Brain pericyte (primary cell): ENCODE results near the gene DRC1.

Source experiments
- DNase-seq: peaks from one replicate; pipeline ENCODE4 v3.0.0-alpha.2; 2012; ENCODE audit warnings: low read depth, low spot score

The DRC1 gene

DNA sequence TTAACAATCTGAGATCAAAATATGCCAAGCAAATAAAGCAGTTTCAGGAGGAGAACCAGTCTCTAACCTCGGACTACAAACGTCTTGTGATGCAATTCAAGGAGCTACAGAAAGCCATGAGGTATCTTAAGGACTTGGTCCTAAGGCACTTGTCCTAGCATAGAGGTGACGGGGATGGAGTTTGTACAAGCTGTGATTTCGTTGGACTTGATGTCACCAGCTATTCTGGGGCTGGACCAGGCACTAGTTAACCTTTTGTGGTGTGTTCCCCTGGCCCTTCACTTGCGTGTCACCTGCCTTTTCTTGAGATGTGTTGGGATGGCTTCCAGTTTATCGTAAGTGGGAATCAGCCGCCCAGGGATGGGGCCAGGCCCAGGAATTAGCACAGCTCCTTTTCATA is 42.5 kb downstream of the DRC1 start:
- DNase-seq = no peak

DNA sequence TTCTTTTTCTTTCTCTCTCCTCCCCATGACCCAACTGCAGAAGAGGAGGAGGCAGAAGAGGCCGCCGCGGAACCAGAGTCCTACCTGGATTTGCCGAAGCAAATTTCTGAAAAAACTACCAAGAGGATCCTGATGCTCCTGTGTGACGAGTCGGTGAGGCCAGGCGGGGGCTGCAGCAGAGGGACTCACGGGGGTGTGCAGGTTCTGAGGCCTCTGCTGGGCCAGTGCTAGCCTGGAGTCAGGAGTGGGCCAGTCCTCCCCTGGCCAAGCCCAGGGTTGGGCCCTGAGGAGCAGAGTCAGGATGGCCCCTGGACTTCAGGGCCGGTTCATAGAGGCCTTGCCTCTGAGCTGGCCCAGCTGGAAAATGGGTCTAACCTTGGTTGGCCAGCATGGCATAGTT is 46.9 kb downstream of the DRC1 start:
- no peak for DNase-seq

DNA sequence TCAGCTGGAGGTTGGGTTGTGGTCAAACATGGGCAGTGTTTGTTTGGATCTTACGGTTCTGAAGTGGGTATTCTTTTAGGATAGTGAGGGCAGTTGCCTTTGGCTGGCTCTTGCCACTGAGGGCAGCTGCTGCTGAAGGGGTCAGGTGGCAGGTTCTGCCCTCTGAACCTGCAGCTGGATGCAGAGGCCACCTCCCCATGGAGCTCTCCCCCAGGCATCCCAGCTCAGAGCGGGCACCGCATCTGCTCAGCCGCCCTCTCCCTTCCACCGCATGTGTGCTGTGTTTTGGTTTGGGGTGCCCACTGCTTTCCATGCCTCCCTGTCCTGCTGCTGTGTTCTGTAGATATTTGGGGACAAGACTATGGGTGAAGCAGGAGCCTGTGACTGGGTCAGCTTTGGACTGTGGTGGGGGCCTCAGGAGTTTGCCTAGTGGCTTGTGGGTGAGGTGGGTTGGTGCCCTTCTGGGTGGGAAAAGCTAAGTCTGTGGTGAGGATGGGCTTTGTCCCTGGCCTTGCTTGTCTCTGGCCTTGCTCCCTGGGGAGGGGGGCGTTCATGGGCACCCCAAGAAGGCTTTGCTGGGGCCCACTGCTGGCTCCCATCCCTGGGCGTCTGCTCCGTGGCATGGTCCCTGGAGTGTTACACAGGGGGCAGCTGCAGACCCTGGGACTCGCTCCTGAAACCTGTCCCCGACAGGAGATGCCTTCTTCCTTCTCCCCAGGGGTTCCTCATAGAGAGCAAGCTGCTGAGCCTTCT is 47.7 kb downstream of the DRC1 start:
- no peak for DNase-seq

DNA sequence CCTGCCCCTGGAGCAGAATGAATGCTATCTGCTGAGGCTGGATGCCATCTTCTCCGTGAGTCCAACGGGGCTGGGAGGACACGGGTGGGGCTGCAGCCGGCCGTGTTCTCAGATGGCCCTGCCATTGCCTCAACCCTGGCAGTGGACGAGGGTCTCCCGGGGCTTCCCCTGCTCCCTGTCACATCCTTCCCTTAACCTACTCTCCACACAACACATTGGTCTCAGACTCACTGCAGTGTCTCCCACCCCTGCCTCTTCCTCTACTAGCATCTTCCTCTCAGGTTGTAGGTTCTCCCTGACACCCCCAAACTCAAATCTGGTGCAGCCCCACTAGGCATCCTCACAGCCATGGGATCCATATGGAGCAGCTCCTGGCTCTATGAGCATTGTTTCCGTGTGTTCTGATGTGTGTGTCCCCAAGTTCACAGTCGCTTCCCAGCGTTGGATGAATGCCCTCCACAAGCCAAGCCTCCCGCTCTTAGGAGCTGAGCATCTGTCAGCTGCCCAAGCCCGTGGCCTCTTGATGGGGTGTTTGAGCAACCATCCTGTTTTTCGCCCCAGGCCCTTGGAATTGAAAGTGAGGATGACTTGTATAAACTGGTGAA is 48.4 kb downstream of the DRC1 start:
- DNase-seq = no peak

DNA sequence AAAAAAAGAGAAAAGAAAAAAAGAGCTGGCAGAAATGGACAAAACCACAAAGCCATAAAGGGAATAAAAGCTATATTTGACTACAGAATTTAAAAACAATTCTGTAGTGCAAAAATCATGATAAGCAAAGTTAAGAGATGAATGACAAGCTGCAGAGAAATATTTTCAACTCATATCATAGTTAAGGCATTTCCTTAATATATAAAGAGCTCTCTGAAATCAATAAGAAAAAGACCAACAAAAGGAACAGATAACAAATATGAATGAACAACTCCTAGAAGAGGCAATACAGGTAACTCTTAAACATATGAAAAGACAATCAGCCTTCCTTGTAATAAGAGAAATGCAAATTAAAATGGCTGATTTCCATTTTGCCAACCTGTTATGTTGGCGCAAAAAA is 50.0 kb downstream of the DRC1 start:
- DNase-seq = no peak

DNA sequence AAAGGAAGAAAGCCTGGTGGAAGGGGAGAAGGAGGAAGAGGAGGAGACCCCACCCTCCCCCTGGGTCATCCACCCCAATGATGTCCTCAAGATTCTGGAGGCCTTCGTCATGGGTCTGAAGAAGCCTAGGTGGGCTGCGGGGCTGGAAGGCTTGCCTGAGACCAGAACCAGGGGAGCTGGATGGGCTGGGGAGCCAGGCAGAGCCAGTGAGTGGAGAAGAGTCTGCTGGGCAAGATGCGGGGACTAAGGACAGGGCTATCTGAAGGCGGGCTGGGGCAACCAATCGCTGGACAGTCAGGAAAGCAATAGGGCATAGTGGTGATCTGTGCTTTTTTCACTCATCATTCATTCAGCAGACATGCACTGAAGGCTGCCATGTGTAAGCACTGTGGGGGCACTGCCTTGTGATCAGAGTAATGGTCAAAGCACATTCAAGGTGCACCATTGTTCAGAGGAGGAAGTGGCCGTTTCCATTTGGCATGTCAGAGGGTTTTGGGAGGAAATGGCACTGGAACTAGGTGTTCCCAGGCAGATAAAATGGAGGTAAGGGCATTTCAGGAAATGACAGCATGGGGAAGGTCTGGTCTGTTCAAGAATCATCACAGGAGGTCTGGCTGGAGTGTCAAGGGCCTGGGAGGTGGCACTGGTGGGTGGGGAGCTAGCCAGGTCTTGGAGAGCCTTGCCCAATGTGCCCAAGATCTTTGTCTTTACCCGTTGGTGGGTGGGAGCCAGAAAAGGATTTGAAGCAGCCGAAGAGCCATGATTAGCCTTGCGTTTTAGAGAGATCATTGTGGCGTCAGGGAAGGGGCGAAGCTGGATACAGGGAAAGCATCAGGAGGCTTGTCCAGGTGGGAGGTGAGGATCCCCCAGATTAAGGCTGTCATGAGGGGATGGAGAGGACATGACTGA is 52.0 kb downstream of the DRC1 start:
- no peak for DNase-seq

DNA sequence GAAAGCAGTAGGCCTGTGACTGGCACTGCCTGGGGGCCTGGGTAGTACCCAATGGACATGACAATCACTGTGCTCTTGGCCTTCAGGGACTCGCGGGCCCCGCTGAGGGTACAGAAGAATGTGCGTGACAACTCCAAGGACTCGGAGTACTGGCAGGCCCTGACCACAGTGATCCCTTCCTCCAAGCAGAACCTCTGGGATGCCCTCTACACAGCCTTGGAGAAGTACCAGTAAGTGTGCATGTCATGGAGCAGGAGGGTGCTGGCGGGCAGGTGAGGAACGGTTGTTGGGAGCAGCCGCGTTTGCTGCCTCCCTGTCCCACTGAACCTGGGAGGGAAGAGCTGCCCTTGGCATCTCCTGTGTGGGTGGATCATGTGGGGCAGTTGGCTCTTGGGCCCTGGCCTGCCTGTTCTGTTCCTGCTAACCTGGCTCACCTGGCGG is 52.9 kb downstream of the DRC1 start:
- no peak for DNase-seq

DNA sequence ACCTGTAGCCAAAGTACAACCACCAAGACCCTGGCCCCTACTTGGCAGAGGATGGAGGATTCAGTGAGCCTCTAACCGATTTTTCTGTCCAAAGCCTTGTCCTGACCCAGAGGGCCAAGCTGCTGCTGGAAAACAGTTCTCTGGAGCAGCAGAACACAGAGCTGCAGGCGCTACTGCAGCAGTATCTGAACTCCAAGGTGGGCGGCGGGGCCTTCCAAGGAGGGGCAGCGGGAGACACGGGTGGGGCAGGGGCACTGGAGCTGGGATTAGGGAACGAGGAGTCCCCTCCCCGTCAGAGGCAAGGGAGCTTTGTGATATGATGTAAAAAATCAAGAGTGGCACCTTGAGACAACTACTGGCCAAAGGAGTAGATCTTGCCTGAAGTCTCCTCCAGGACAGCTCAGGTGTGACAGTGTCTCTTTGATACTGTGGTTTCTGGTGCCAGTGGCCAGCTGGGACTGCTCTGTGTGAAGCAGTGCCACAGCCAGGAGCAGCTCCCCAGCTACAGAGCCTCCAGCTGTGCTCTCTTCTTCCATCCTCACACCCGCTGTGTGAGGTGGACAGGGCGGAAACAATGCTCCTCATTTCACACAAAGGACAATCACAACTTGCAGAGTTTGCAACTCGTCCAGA is 53.4 kb downstream of the DRC1 start:
- DNase-seq = no peak

DNA sequence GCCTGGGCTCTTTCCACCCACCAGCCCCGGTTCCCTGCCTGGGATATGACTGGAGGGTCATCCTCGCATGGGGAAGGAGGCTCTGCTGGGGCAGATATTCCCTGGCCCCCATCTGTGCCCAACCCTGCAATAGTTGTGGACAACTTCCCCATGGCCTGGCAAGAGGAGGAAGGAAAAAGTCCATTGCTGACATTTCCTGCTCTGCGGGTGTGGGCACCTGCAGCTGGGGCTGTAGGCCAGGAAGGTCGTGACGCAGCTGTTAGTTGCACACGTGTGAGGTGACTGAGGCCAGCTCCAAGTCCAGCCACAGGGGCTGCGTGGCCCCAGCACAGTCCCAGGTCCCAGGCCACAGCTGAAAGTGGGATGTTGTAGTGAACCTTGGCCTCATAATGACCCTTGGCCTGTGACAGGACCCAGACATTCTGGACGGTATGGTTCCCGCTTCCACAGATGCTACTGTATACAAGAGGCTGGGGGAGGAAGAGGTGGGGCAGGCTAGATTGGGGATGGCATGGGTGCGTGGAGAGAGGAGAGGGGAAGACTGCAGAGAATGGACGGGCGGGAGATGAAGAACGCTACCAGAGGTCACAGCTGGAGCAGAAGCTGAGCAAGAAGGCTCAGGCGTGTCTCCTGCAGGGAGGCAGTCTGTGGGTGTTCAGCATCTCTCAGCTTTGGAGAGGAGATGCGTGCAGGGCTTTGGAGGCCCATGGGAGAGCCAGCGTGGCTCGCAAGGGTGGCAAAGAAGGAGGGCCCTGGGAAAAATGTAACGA is 54.1 kb downstream of the DRC1 start:
- DNase-seq = no peak

DNA sequence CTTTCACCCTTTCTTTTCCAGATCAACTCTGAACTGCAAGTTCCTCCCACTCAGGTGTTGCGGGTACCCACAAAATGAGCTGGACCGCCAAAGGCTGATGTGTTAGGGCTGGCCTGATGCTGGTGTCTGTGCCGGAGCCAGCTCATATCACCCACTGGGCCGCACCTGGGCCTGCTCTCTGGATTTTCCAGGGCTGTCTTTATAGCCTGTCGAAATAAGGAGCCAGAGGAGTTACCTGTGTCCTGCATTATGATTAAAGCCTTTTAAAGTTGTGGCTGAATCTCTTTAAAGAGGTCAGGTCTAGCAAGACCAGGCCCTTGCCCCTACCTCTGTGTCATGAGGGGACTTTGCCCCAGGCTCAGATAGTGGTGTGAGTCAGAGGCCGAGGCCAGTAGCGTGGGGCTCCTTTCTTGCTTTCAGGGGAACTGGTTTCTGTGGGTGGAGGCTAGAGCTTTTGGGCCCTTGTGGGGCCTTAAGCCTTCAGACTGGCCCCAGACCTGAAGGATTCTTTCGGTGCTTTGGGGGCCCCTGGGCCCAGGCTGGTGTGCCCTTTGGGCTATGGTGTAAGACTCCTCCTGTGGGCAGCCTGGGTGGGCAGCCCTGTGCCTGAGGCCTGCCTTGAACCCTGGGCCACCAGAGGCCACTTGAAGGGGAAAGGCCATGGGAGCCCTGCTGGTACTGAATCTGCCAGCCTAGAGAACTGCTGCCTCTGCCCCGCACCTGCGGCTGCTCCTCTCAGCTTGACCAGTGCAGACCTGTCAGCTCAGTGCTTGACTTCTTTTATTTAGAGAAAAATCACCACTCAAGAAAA is 54.9 kb downstream of the DRC1 start:
- DNase-seq = no peak

DNA sequence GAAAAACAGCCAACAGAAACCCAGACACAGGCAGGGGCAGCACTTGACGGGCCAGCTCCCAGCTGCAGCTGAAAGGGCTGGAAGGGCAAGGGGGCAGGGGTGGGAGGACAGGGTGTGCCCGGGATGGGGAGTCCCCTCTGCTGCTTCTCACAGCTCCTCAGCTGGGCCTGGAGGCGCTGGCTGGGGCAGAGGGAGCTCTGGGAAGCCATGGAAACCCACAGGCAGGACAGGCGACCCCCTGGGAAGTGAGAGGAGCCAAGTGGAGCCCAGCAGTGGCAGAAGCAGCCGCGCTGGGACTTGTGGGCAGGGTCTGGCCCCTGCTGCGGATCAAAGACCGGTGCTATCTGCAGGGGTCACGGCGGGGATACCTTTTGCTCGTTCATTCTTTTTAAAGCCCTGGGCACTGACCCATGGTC is 55.5 kb downstream of the DRC1 start:
- no peak for DNase-seq

DNA sequence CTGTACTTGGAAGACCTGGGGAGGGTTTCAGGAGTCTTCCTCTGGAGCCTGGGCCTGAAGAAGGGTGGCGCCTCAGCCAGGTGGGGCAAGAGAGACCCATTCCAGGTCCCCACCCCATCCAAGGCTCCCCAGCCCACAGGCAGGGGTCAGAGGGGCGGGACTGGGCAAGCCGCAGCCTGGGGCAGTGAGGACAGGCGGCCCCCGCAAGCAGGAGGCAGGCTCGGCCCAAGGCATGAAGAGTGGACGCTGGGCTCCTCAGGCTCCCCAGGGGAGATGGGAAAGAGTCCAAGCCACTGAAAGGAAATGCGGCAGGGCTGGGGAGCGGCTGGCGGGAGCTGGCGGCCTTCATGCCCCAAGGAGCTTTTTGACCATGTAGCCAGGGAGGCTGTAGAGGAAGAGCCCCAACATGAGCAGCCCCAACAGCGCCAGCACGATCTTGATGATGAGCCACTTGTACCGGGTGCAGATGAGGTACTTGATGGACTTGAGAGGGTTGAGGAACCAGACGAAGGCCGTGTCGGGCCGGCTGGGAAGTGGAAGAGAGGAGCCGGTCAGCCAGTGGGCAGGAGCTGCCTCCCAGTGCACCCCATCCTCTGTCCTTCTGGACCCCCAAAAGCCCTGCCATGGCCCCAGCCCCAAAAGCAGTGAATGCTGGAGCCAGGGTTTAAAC is 56.1 kb downstream of the DRC1 start:
- no peak for DNase-seq

DNA sequence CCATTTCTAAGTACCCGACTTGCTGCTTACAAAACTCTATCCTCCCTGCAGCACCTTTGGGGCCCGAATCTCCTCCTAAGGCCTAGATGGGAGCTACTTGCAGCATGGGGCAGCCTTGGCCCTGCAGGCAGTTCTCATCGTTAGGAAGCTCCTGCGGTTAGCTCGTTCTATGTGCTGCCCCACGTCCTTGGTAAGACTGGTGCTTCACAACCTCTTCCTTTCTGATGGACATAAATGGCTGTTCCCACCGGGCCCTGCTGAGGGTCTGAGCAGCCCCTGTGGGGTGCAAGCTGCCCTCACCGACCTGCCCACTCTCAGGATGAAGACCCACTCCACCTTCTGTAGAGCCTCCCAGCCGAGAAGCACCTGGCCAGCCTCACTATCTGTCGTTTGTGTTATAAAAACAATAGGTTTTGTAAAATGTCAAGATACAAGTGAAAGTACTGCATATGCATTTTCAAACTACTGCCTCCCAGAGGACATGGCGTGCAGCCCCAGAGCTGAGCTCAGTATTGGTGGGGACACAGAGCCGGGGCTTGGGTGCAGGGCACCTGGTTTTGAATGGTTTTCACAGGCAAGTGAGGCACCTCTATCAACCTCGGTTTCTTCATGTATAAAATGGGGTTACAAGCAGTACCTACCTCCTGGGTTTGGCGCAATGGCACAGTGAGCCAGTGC is 56.8 kb downstream of the DRC1 start:
- DNase-seq = no peak

DNA sequence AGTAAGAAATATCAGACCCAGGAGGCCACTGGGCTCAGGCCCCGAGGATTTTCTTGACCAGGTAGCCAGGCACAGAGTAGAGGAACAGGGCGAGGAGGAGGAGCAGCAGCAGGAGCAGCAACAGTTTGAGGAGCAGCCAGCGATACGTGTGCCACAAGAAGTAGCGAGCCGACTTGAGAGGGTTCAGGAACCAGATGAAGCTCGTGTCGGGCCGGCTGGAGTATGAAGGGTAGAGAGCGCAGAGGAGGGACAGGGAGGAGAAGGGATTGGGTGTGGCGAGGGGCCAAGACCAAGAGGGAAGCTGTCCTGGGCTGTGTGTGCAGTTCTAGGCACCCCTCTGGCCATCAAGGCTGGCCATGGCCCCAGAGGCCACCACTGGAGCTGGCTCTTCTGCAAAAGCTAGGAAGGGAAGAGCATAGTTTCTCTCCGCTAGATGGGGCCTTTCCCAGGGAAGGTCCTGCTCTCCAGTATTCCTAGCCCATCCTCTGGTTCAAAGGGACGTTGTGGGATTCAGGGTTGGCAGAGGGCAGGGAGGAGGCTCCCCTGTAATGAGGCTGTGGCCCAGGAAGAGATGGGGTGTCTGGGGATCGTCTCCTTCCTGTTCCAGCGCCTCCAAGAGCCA is 58.4 kb downstream of the DRC1 start:
- no peak for DNase-seq

DNA sequence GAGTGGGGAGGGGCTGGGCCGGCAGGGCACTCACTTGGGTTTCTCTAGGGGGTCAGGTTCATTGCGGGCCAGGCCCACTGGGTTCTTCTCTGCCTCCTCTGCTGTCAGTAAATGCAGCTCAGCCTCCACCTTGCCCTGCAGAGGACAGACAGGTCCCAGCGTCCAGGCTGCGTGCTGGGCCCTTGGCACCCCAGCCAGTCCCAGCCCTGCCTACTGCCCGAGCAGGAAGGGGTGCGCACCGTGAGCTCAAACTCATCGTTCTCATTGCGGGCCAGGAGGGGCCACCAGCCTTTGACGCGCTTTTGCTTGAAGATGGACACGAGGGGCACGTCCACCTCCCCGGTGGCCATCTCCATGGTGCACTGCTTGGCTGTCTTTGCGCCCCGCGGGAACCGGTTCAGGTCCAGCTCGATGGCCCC is 58.9 kb downstream of the DRC1 start:
- no peak for DNase-seq

DNA sequence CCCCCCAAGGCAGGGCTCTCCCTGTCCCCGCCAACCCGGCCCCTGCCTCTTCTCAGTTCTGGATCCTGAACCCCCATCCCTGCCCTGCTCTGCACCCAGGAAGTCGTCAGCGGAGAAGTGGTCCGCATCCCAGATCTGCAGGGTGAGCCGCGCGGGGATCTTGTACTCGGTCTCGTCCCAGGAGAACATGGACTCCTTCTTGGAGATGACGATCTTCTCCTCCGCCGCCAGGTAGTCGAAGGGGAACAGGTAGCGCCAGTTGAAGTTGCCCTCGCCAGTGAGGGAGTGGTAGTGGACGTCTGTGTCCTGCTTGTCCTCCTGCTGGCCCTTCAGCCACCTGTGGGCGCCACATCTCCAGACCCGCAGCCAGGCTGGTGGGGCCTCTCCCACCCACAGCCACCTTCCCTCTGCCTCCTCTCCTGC is 59.9 kb downstream of the DRC1 start:
- no peak for DNase-seq

DNA sequence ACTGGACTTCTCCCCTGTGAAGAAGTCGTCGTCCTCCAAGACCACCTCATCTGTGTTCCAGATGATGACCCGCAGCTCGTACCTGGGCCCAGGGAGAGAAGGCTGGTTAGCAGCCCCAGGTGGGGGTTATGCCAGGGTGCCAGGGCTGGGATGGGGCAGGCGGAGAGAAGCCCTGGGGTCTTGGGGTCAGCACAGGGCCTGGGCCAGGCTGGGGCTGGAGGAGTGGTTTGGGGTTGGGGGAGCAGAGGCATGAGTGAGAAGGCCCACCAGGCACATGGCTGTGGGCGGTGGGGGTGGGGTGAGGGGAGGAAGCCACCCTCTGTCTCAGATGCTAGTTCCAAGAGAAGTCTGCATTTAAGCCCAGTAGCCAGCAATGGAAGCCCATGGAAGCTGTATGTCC is 60.4 kb downstream of the DRC1 start:
- DNase-seq = no peak

DNA sequence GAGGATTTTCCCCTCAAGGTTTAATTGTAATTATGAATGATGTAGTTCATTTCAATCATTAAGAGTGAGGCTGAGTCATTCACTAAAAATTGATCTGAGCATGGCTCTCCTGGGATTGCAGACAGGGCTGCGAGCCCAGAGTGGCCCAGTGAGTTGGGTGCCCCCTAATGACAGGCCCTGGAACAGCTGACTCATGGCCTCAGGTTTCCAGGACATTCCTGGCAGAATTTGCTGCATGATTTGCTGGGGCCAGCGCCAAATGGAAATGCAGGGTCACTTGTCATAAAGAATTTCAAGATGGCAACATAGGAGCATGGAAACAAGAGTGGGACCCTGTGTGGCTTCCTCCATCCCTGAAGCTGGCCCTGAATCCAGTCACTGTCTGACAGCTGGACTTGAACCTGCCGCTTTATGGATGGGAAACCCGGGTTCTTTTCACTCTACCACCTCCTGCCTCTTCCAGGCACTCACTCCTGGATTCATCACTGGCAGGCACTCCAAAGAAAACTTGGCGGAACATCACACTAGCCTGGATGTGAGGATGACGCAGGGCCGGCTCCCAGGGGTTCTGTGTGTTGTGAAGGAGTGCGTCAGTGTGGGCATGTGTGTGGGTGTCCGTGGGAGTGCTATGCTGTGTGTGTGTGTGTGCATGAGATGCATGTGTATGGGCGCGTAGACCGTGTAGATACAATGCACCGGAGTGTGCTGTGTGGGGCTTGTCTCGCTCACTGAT is 61.0 kb downstream of the DRC1 start:
- DNase-seq = no peak
